ENCODE data around the gene ABCC1.

The ABCC1 gene

DNA sequence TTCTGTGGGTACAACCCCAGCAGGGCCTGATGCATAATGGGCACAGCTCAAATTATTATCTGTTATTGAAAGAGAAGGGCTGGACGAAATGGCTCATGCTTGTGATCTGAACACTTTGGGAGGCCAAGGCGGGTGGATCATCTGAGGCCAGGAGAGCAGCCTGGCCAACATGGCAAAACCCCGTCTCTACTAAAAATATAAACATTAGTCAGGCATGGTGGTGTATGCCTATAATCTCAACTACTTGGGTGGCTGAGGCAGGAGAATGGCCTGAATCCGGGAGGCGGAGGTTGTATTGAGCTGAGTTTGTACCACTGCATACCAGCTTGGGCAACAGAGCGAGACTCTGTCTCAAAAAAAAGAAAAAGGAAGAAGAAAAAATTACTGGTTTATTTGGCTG lies 100.7 kb downstream of the ABCC1 start:
- CTCF ChIA-PET = interaction anchor here (1.7 to 1.9 kb wide), 2 partner anchors 13 to 27 kb away, joined by 4 to 5 read pairs; no protein-coding TSS in a partner anchor

DNA sequence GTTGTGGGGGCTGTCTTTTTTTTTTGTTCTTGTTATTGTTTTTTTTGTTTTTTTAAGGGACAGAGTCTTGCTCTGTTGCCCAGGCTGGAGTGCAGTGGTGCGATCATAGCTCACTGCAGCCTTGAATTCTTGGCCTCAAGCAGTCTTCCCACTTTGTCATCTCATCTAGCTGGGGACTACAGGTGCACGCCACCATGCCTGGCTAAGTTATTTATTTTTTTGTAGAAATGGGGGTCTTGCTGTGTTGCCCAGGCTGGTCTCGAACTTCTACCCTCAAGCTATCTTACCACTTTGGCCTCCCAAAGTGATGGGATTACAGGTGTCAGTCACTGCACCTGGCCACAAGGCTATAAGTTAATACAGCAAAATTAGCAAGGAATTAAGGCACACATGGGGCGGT lies 101.7 kb downstream of the ABCC1 start:
- CTCF ChIA-PET = interaction anchor here (1.1 to 1.9 kb wide), 3 partner anchors 9 to 26 kb away, joined by 3 to 5 read pairs (median 4); no protein-coding TSS in a partner anchor
- TF ChIP-seq, protein P1, sequence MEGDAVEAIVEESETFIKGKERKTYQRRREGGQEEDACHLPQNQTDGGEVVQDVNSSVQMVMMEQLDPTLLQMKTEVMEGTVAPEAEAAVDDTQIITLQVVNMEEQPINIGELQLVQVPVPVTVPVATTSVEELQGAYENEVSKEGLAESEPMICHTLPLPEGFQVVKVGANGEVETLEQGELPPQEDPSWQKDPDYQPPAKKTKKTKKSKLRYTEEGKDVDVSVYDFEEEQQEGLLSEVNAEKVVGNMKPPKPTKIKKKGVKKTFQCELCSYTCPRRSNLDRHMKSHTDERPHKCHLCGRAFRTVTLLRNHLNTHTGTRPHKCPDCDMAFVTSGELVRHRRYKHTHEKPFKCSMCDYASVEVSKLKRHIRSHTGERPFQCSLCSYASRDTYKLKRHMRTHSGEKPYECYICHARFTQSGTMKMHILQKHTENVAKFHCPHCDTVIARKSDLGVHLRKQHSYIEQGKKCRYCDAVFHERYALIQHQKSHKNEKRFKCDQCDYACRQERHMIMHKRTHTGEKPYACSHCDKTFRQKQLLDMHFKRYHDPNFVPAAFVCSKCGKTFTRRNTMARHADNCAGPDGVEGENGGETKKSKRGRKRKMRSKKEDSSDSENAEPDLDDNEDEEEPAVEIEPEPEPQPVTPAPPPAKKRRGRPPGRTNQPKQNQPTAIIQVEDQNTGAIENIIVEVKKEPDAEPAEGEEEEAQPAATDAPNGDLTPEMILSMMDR (IDR thresholded peaks at IDR 0.05; ENCODE audit: control extremely low read depth, extremely low read depth, low read depth, missing control alignments) = no peak
- POLR2A ChIA-PET = interaction anchor here (0.7 kb wide), 1 partner anchor 51 kb away, joined by 5 read pairs; no protein-coding TSS in a partner anchor
- no peak for DNase-seq (ENCODE audit: extremely low spot score)

More for the DNA sequence above, 100.7 kb downstream of the ABCC1 start:
- POLR2A ChIA-PET = no interaction called here
- TF ChIP-seq, protein P1 (IDR thresholded peaks at IDR 0.05; ENCODE audit: control extremely low read depth, extremely low read depth, low read depth, missing control alignments) = no peak
- no peak for DNase-seq (ENCODE audit: extremely low spot score)

DNA sequence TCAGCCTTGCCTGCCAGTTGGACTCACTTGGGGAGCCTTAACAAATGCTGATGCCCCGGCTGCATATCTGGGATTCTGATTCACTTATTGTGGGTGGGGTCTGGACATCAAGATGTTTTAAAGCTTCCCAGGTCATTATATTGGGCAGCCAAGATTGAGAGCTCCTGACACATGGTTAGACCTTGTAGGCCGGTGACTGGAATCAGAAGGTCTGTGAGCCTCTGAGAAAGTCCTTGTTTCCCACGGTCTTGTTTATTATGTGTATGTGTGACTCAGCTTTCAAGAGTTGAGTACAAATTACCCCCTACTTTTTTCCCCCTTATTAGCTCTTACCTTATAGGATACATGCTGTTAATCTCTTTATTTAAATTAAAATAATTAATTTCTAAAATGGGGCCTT lies 103.5 kb downstream of the ABCC1 start:
- CTCF ChIA-PET = interaction anchor here (0.8 to 2.3 kb wide), 6 partner anchors 9 to 26 kb away, joined by 3 to 6 read pairs (median 3); no protein-coding TSS in a partner anchor
- no peak for DNase-seq (ENCODE audit: extremely low spot score)
- POLR2A ChIA-PET = interaction anchor here (0.6 kb wide), 1 partner anchor 164 kb away, joined by 4 read pairs; the partner anchor contains the start of gene CEP20
- TF ChIP-seq, protein P1 (IDR thresholded peaks at IDR 0.05; ENCODE audit: control extremely low read depth, extremely low read depth, low read depth, missing control alignments) = no peak

DNA sequence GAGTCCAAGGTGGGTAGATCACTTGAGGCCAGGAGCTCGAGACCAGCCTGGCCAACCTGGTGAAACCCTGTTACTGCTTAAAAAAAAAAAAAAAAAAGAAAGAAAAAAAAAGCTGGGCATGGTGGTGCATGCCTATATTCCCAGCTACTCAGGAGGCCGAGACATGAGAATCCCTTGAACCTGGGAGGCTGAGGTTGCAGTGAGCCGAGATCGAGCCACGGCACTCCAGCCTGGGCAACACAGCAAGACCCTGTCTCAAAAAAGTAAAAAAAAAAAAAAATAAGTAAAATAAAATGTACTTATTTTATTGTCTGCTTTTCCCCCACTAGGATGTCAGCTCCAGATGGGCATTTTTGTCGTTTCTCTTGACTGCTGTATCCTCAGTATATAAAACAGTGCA lies 107.7 kb downstream of the ABCC1 start:
- POLR2A ChIA-PET = no interaction called here
- TF ChIP-seq, protein P1 (IDR thresholded peaks at IDR 0.05; ENCODE audit: control extremely low read depth, extremely low read depth, low read depth, missing control alignments) = no peak
- DNase-seq (ENCODE audit: extremely low spot score) = no peak
- CTCF ChIA-PET = interaction anchor here (1.3 kb wide), 1 partner anchor 15 kb away, joined by 4 read pairs; no protein-coding TSS in a partner anchor

DNA sequence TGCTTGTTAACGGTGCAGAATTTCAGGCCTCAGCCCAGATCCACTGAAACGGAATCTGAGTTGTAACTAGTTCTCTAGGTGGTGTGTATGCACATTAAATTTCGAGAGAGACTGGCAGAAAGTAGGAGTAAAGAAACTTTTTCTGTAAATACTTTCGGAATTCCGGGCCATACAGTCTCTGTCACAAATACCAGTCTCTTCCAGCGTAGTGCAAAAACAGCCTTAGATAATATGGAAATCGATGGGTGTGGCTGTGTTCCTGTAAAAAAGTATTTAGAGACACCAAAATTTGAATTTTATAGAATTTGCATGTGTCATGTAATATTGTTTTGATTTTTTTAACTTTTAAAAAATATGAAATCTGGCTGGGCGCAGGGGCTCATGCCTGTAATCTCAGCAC lies 109.7 kb downstream of the ABCC1 start:
- no peak for DNase-seq (ENCODE audit: extremely low spot score)

DNA sequence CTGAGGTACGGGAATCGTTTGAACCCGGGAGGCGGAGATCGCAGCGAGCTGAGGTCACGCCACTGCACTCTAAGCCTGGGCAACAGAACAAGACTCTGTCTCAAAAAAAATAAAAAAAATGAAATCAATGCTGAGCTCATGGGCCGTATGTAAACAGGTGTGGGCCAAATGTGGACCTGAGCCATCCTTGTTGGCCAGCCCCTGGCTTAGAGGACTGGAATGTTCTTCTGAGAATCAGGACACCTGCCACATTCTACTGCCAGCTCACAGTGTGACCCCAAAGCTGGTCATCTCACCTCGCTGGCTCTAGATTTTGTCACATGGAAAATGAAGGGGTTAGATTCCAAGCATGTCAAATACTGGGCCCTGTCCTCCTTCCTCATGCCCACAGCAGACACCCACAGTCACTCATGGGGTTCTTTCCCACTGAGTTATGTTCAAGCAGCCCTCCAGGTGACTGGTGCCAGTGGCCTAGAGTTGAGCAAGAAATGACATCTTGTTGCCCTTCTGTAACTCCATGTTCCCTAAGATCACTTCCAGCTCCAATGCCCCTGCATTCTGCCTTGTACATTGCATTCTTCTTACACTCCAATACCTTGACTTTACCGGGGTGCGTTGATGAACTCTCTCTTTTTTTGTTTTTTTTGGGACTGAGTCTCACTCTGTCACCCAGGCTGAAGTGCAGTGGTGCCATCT lies 110.6 kb downstream of the ABCC1 start:
- DNase-seq (ENCODE audit: extremely low spot score) = no peak
- POLR2A ChIA-PET = no interaction called here
- TF ChIP-seq, protein P1 (IDR thresholded peaks at IDR 0.05; ENCODE audit: control extremely low read depth, extremely low read depth, low read depth, missing control alignments) = no peak
- CTCF ChIA-PET = interaction anchor here (1.0 to 1.7 kb wide), 3 partner anchors 9 to 24 kb away, joined by 3 to 4 read pairs (median 3); no protein-coding TSS in a partner anchor

More for the DNA sequence above, 109.7 kb downstream of the ABCC1 start:
- POLR2A ChIA-PET = no interaction called here
- CTCF ChIA-PET = interaction anchor here (1.7 kb wide), 1 partner anchor 19 kb away, joined by 4 read pairs; no protein-coding TSS in a partner anchor
- TF ChIP-seq, protein P1 (IDR thresholded peaks at IDR 0.05; ENCODE audit: control extremely low read depth, extremely low read depth, low read depth, missing control alignments) = no peak

Measured in GM10248 (cell line).